Breast epithelium (tissue), 4 donors: ENCODE data around the gene ZNF580. TPM values are rescaled to one million over a fixed set of nuclear protein-coding genes. Genes with fewer than 3 reads are reported as not detected.

Source experiments
- DNase-seq, 2 donors: peaks; one replicate each; pipeline ENCODE4 v3.0.0-alpha.2; 2019; ENCODE audit warnings: low spot score in 2 of 2
- H3K27ac ChIP-seq, 2 donors: fragments of 200-600 bp; sonication (generic) in 1 of 2; one replicate each; pipeline ENCODE4 v1.5.1; 2016 to 2019; ENCODE audit warnings: mild to moderate bottlenecking in 1 of 2
- H3K27me3 ChIP-seq, 2 donors: fragments of 200-600 bp; sonication (generic) in 1 of 2; one replicate each; pipeline versions ENCODE4 v1.5.1 to v1.6.0; 2017 to 2019; ENCODE audit warnings: control low read depth in 1 of 2, mild to moderate bottlenecking in 1 of 2
- H3K36me3 ChIP-seq: fragments of 200-600 bp; one replicate; pipeline ENCODE4 v1.5.1; 2019
- H3K4me1 ChIP-seq, 2 donors: fragments of 200-600 bp; sonication (generic); one replicate each; pipeline ENCODE4 v1.5.1; 2016 to 2019; ENCODE audit warnings: control low read depth in 1 of 2
- H3K4me3 ChIP-seq, 3 donors: fragments of 200-600 bp; sonication (generic); 1 replicate in 2 of 3; 2 replicates in 1 of 3; pipeline ENCODE4 v1.5.1; 2016 to 2019; ENCODE audit warnings: mild to moderate bottlenecking in 3 of 3, moderate library complexity in 2 of 3
- H3K9me3 ChIP-seq, 2 donors: fragments of 200-600 bp; sonication (generic) in 1 of 2; one replicate each; pipeline ENCODE4 v1.5.1; 2016 to 2019; ENCODE audit warnings: control low read depth in 1 of 2
- POLR2A ChIP-seq: fragments of 450-650 bp; IDR thresholded peaks from one replicate; pipeline ENCODE4 v1.6.1; 2016; ENCODE audit warnings: antibody characterized with exemption, mild to moderate bottlenecking, moderate library complexity
- POLR2AphosphoS5 ChIP-seq, 3 donors: sonication (generic); formaldehyde crosslinking; IDR thresholded peaks; one replicate each; pipeline ENCODE4 v1.6.1; 2017; ENCODE audit warnings: antibody characterized with exemption in 3 of 3
- intact Hi-C: fragments of 100-400 bp; cut with DNase I; formaldehyde crosslinking; loops from one replicate; pipeline ENCODE4 v1.15.1; 2023; ENCODE audit warnings: low total_unique reads
- total RNA-seq, 3 donors: library from RNA; depleted of rRNA; stranded (reverse); fragments of >200 nt; gene quantifications; one replicate each; pipeline ENCODE4 v1.1.0, GENCODE V29; 2016
- TF ChIP-seq, protein P1 (sequence below), 3 donors: fragments of 450-650 bp; IDR thresholded peaks; one replicate each; pipeline ENCODE4 v1.5.1; 2016 to 2017; ENCODE audit warnings: antibody characterized with exemption in 3 of 3, mild to moderate bottlenecking in 3 of 3, moderate library complexity in 3 of 3

The ZNF580 gene
- total RNA-seq, 3 donors from 2014 or later, result 21.0 to 24.3 (median 22.4) TPM

DNA sequence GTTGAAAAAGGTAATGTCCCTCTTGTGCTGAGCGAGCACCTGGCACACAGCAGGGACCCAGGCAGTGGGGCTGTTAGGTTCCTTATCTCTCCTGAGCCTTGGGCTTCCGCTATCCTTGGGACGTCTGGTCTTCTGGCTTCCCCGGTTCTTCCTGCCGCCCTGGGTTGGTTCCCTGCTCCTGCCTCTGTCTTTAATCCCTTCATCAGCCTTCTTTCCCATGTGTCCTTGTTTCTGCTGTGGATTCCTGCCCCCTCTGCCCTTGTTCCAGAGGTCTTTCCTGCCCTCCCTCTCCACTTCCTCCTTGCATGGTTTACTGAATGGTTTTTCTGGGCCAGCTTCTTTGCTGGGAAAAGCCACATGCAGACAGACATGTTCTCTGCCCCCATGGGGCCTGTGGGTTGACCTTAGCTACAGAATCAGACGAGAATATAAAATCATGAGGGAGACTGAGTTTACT lies 36.8 kb downstream of the ZNF580 start:
- Histone ChIP-seq H3K27ac (no peak overlapping the region), H3K4me1 (peaks cover 0 to 26% of the 10 kb centered on the region in 2 donors), H3K4me3 (no peak overlapping the region), H3K27me3 (no peaks in the 10 kb centered on the region), H3K36me3 (peaks cover 11% of the 10 kb centered on the region), H3K9me3 (no peaks in the 10 kb centered on the region)
- intact Hi-C loops, result no loop called here
- TF ChIP-seq POLR2A, result no peak
- TF ChIP-seq POLR2AphosphoS5 (IDR thresholded peaks at IDR 0.05), result no peak
- TF ChIP-seq, protein P1, sequence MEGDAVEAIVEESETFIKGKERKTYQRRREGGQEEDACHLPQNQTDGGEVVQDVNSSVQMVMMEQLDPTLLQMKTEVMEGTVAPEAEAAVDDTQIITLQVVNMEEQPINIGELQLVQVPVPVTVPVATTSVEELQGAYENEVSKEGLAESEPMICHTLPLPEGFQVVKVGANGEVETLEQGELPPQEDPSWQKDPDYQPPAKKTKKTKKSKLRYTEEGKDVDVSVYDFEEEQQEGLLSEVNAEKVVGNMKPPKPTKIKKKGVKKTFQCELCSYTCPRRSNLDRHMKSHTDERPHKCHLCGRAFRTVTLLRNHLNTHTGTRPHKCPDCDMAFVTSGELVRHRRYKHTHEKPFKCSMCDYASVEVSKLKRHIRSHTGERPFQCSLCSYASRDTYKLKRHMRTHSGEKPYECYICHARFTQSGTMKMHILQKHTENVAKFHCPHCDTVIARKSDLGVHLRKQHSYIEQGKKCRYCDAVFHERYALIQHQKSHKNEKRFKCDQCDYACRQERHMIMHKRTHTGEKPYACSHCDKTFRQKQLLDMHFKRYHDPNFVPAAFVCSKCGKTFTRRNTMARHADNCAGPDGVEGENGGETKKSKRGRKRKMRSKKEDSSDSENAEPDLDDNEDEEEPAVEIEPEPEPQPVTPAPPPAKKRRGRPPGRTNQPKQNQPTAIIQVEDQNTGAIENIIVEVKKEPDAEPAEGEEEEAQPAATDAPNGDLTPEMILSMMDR (IDR thresholded peaks at IDR 0.05), result no peak
- DNase-seq, result no peak

DNA sequence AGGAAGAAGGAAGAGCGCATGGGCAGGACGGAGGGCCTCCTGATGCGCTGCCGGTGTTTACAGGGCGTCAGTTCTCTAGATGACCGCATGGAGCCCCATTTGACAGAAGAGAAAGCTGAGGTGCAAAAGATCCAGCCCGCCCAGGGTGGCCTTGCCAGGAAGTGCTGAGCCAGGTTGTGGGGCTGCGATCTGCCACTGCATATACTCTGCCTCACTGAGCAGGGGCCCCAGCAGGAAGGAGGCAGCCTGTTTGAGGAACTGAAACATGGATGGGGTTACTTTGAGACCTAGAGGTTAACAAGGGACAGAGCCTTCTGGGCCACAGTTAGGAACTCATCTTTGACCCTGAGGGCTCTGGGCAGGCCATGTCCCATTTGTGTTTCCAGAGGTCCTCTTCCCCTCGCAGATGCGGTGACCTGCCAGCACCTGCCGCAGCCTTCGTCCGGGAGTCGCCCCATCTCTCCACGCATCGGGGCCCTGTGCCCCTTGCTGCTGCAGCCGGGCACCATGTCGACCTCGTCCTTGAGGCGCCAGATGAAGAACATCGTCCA lies 37.4 kb downstream of the ZNF580 start:
- H3K27me3 ChIP-seq, result no peaks in the 10 kb centered on the region
- H3K27ac ChIP-seq, result no peak overlapping the region
- peaks cover 0 to 26% of the 10 kb centered on the region in 2 donors for H3K4me1 ChIP-seq
- TF ChIP-seq POLR2AphosphoS5 (IDR thresholded peaks at IDR 0.05), result no peak
- TF ChIP-seq POLR2A, result no peak
- TF ChIP-seq, protein P1 (IDR thresholded peaks at IDR 0.05), result no peak
- H3K4me3 ChIP-seq, result no peak overlapping the region
- peaks cover 11% of the 10 kb centered on the region for H3K36me3 ChIP-seq
- peak in 1 of 2 donors; percentile 22 for DNase-seq
- H3K9me3 ChIP-seq, result no peaks in the 10 kb centered on the region
- intact Hi-C loops, result no loop called here

DNA sequence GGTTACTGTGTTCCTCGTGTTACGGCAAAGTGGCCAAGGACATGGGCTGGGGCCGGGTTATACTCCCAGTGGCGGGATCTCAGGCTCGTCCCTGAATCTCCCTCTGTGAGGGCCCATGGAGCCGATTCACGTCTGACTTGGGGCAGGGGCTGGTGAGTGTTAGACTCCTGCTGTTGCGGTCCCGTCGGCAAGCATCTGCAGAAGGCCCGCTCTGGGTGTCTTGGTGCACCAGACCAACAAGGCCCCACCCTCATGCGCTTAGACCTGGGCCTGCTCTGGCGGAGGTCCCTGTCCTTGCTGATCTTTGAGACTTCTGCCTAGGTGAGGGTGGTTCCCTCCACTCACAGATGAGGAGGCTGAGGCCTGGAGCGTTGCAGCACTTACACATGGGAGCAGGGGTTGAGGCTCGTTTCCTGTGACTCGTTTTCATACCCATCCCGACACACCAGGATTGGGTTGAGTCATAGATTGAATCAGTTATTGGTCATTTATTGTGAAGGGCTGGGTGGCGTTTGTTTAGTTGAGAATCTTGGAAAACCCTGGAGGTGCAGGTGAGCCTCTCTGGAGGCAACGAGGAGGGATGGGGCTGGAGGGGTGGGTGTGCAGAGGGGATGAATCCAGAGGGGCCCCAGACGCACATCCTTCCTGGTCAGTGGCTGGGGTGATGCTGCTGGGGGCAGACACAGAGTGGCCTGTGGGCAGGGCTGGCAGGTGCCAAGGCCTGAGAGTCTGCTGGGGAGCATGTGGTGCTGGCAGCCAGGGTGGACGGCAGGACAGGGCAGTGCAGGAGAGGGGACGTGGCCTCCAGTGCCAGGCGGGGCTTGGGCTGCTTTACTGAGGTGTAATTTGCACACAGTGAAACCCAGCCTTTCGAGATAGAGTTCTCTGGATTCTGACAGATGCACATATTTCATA lies 38.8 kb downstream of the ZNF580 start:
- peaks cover 0 to 21% of the 10 kb centered on the region in 2 donors for H3K4me1 ChIP-seq
- no peak overlapping the region for H3K4me3 ChIP-seq
- no peaks in the 10 kb centered on the region for H3K27me3 ChIP-seq
- TF ChIP-seq POLR2AphosphoS5 (IDR thresholded peaks at IDR 0.05) (no peak), POLR2A (no peak)
- TF ChIP-seq, protein P1 (IDR thresholded peaks at IDR 0.05), result no peak
- no peak for DNase-seq
- no peaks in the 10 kb centered on the region for H3K9me3 ChIP-seq
- intact Hi-C loops, result no loop called here
- peaks cover 11% of the 10 kb centered on the region for H3K36me3 ChIP-seq
- no peak overlapping the region for H3K27ac ChIP-seq

DNA sequence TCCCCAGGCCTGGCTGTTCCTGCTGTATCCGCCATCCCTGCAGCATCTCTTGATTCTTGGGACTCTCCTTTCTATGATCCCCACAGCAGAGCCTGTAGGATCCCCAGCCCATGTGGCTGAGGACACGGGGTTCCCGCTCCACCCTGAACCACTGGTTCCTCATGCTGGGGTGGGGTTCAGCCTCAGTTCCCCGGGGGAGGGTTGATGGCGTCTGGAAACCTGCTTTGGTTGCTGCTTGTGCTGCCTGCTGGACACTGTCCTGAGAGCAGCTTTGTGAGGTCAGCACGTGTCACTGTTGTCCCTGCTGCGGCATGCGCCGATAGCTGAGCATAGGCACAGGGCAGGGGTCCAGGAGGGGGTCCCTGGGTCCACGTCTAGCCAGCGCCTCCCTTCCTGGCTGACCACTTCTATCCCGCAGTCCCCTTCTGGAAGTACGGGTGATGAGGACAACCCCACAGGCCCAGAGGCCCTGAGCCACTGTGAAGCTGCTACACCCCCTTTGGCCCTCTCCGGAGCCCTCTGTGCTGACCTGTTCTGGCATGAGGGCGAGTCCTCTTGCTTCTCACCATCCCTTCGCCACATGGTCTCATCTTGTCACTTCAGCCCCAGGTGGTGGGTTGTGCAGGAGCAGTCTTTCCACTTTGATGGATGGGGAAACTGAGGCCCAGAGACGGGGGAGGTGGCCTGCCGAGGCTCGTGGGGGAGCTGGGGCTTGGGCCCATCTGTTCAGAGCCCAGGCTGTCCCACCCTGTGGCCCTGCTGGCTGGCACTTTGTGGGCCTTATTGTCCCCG lies 39.7 kb downstream of the ZNF580 start:
- DNase-seq, result no peak
- Histone ChIP-seq H3K36me3 (peaks cover 11% of the 10 kb centered on the region), H3K27ac (no peak overlapping the region), H3K4me3 (no peak overlapping the region), H3K9me3 (no peaks in the 10 kb centered on the region), H3K4me1 (peaks cover 0 to 20% of the 10 kb centered on the region in 2 donors), H3K27me3 (no peaks in the 10 kb centered on the region)
- intact Hi-C loops, result no loop called here
- no peak for TF ChIP-seq POLR2AphosphoS5 (IDR thresholded peaks at IDR 0.05)
- no peak for TF ChIP-seq POLR2A
- TF ChIP-seq, protein P1 (IDR thresholded peaks at IDR 0.05), result no peak
